Stimulated activated CD8-positive, alpha-beta memory T cell treated with anti-CD3 and anti-CD28 coated beads, Interleukin-7, amount 100 ng/mL, for 48 hours (primary cell): ENCODE data around the gene SLC25A47.

Experiments
- DNase-seq, 2 donors: peaks; one replicate each; pipeline ENCODE4 v3.0.0-alpha.2; 2020; ENCODE audit warnings: low read depth in 1 of 2; ENCODE audit errors: extremely low read depth in 1 of 2

SLC25A47 gene

GRCh38 chr14:100322138-100322957 lies 791 bp upstream of the SLC25A47 start:
- no peak for DNase-seq

DNA sequence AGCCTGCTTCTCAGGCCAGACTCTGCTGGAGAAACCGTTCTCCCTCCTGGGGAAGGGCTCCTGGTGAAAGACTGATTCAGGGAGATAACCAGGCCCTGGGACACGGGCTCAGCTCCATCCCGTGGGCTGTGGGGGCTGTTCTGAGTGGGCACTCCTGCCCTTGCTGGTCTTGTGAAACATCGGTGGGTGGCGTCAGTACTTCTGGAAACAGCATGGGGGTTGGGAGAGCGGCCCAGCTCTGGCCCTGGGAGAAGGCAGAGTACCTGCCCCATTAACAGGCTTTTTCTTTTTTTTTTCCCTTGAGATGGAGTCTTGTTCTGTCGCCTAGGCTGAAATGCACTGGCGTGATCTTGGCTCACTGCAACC lies 786 bp downstream of the SLC25A47 start:
- no peak for DNase-seq

DNA sequence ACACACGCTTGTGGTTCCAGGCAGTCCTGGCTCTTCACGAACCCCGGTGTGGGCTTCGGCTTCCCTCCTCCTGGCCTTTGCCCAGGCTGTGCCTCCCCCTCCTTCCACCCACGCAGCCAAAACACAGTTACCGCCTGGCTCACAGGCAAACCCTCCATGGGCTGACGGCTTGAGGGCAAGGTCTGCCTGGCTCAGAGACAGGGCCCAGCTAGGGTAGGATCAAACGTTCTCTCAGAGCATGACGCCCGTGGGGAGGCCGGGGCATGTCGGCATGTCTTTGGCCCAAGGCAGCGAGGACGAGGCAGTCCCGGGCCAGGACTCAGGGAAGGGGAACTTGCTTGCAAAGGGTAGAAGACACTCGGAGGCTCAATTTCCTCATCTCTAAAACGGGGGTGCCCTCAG lies 2.1 kb downstream of the SLC25A47 start:
- DNase-seq: no peak

GRCh38 chr14:100325958-100326357 lies 2.8 kb downstream of the SLC25A47 start:
- no peak for DNase-seq

- DNase-seq: no peak
These were observed 4.0 kb downstream of the SLC25A47 start for GRCh38 chr14:100327128-100327527.

DNA sequence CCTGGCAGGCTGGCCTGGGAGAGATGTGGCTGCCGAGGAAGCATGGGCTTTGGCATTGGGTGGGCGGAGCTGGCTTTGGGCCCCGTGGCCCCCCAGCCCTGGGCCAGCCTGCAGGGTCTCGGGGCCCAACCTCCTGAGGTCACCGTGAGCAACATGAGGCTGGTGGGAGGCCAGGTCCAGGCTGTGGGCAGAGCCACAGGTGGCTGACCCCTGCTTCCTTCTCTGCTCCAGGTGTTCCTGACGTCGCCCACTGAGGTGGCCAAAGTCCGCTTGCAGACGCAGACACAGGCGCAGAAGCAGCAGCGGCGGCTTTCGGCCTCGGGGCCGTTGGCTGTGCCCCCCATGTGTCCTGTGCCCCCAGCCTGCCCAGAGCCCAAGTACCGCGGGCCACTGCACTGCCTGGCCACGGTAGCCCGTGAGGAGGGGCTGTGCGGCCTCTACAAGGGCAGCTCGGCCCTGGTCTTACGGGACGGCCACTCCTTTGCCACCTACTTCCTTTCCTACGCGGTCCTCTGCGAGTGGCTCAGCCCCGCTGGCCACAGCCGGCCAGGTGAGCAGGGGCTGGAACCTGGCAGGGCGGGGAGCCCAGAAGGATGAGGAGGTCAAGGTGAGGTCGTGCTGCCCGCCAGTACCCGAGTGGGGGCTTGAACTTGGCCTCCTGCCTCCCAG lies 5.5 kb downstream of the SLC25A47 start:
- no peak for DNase-seq

- no peak for DNase-seq
These were observed 6.3 kb downstream of the SLC25A47 start for GRCh38 chr14:100329233-100330006.

GRCh38 chr14:100330007-100330344 lies 6.8 kb downstream of the SLC25A47 start:
- DNase-seq: no peak

- DNase-seq: no peak
These were observed 7.3 kb downstream of the SLC25A47 start for GRCh38 chr14:100330388-100330931.

DNA sequence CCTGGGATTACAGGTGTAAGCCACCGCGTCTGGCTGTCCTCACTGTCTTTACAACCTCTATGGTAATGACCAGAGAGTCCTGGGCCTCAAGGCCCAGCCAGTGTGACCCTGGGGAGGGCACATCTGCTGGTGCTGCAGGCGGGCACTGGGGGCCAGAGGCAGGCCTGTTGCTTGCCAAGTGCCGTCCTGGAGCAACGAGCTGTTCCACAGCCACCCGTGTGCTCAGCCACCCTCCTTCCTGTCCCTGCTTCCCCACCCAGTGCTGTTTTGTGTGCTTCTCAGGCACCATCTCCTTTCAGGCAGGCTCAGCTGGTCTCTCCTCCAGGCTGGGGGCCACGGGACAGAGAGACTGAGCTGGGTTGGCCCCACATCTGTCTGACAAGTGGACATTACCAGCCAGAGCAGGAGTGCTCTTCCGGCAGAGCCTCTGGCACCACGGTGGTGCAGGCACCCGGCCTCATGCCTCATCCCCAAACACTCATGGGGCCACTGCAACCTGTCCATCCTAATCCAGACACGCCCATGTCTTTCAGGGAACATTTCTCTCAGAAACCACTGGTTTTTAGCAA lies 9.0 kb downstream of the SLC25A47 start:
- no peak for DNase-seq

DNA sequence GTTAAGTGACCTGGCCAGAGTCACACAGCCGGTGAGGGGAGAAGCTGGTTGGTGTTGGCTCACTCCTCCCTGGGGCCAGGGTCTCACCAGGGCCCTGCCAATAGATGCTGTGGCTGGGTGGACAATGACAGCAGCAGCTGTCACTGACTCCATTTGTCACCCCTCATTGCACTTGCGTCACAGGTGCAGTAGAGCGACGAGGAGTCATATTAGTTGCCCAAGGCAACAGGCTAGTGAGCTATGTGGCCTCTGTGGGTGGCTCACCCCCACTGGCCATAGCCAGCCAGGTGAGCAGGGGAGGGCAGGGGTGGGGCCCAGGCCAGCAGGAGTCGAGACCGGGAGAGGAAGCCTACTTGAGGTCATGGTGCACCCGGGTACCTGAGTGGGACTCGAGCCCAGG lies 9.7 kb downstream of the SLC25A47 start:
- no peak for DNase-seq

GRCh38 chr14:100333311-100333710 lies 10.2 kb downstream of the SLC25A47 start:
- DNase-seq: no peak

GRCh38 chr14:100333827-100334226 lies 10.7 kb downstream of the SLC25A47 start:
- DNase-seq: no peak

DNA sequence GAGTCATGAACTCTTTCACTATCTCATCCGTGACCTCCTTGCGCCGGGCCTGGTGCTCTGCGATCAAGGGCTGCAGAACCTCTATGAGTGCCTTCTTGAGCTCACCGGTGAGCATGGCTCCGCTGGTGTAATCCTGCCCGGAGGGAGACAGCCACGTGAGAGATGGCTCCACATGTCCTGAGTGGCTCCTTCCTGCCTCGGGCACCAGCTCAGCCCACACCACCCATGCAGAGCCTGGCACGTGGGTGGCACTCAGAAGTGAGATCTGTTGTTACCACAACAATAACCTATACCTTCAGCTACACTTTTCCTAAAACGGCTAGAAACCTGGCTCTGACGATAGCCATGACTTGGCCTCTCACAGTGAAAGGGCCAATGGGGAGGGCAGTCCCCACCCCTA lies 11.8 kb downstream of the SLC25A47 start:
- no peak for DNase-seq

GRCh38 chr14:100336618-100337530 lies 13.7 kb downstream of the SLC25A47 start:
- DNase-seq: no peak

GRCh38 chr14:100339766-100340422 lies 16.8 kb downstream of the SLC25A47 start:
- no peak for DNase-seq

- no peak for DNase-seq
These were observed 17.3 kb downstream of the SLC25A47 start for GRCh38 chr14:100340423-100340813.

GRCh38 chr14:100341301-100342031 lies 18.3 kb downstream of the SLC25A47 start:
- peak in 1 of 2 donors; percentile 12 for DNase-seq

DNA sequence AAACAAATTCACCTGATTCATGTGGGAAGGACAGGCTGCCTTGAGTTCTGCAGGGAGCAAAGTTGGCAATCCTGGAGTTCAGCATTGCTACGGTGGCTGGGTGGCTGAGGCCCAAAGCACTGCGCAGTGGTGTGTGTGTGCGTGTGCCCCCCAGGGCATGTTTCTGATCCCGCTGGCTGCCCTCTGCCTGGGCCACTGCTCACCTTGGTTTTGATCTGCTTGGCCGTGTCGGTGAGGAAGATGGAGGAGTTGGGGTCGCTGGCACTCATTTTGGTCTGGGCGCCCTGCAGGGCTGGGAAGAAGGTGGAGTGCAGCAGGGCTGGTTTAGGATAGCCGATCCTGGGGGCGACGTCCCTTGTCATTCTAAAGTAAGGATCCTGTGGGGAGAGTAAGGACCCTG lies 19.1 kb downstream of the SLC25A47 start:
- DNase-seq: no peak
